ENCODE results near the gene NFATC2.

GRCh38 chr20:51410586-51411325 lies 131.8 kb downstream of the NFATC2 start:
- TF ChIP-seq, protein P1, sequence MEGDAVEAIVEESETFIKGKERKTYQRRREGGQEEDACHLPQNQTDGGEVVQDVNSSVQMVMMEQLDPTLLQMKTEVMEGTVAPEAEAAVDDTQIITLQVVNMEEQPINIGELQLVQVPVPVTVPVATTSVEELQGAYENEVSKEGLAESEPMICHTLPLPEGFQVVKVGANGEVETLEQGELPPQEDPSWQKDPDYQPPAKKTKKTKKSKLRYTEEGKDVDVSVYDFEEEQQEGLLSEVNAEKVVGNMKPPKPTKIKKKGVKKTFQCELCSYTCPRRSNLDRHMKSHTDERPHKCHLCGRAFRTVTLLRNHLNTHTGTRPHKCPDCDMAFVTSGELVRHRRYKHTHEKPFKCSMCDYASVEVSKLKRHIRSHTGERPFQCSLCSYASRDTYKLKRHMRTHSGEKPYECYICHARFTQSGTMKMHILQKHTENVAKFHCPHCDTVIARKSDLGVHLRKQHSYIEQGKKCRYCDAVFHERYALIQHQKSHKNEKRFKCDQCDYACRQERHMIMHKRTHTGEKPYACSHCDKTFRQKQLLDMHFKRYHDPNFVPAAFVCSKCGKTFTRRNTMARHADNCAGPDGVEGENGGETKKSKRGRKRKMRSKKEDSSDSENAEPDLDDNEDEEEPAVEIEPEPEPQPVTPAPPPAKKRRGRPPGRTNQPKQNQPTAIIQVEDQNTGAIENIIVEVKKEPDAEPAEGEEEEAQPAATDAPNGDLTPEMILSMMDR (IDR thresholded peaks at IDR 0.05), result no peak
- no peak for TF ChIP-seq POLR2A (IDR thresholded peaks at IDR 0.05)
